GM19468 (cell line): ENCODE data around the gene ST6GALNAC6.

Source experiments
- ATAC-seq: cut with Tn5 transposase; IDR thresholded peaks from one replicate; pipeline ENCODE4 v1.9.1; 2021; ENCODE audit warnings: mild to moderate bottlenecking, moderate library complexity, moderate number of reproducible peaks; ENCODE audit not compliant: unreplicated experiment; ENCODE audit errors: extremely low read depth

ST6GALNAC6 gene, protein sequence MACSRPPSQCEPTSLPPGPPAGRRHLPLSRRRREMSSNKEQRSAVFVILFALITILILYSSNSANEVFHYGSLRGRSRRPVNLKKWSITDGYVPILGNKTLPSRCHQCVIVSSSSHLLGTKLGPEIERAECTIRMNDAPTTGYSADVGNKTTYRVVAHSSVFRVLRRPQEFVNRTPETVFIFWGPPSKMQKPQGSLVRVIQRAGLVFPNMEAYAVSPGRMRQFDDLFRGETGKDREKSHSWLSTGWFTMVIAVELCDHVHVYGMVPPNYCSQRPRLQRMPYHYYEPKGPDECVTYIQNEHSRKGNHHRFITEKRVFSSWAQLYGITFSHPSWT

DNA sequence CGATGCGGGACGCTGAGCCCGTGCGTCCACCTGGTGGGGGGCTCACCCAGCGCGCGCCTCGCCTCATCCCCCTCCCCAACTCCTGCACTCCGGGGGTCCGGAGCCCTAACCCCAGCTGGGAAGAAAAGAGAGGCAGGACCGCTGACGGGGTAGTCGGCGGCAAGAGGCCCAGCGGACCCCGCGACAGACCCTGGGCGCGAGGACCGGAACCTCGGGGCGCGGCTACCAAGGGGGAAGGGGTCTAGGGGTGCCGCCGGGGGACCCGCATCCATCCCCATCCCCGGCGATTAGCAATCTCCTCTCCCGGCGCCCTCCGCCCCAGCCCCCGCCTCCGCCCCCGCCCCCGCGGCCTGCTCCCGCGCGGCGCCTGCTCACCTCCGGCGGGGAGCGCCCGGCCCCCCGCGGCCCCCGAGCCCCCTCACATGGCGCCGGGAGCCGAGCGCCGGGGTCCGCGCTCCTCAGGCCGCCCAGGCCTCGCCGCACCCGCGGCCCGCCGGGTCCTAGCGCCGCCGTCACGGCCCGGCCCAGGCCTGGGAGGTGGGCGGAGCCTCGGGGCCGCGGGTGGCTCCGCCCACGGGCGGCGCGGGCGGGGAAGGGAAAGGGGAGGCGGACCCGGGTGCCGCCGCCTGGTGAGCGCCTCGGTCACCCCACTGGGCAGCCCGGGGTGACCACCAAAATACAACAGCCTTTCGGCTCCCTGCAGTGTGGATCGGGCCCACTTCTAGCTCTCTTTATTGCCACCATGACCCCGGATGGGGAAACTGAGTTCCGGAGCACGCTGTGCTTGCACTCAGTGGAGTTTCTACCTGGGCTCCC, at the start of gene ST6GALNAC6:
TSS of gene ST6GALNAC6 (minus strand) at position 476 of the 816 bp plus-strand sequence. CDS start 1,622 bp downstream, outside the sequence.
- no peak for ATAC-seq

DNA sequence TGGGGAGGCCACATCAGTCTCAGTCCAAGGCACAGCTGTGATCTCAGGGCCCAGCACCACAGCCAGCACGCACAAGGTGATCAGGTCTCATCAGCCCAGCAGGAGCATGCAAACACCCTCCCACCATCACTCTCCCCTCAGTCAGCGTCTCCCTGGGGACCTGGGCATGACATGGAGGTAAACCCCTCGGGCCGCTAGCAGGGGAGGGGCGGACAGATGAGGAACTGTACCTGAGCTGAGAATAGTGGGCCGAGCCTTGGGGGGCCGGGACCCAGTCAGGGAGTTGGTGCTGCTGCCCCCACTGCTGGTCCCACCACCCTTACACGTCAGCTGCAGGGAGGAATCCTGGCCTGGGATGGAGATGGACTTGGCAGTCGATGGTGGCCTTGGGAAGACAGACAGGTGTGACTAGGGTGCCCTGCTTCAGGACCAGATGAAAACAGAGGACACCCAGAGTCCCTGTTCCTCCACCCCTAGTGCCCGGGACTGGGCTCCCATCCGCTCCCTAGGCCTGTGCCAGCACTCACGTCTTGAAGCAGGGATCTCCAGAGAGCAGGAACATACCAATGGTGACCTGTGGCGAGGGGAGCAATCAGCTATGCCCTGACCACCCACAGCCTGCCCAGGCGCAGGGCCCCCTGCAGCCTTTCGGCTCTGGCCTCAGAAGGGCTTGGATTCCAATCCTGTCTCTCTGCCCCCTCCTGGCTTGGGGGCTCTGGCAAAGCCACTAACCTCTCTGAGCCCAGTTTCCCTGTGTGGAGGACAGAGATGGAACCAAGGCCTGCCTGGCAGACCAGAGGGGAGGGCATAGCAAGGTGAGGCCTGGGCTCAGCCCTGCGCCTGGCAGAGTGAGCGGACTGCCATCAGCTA, 48.7 kb upstream of the ST6GALNAC6 start:
- ATAC-seq: no peak

DNA sequence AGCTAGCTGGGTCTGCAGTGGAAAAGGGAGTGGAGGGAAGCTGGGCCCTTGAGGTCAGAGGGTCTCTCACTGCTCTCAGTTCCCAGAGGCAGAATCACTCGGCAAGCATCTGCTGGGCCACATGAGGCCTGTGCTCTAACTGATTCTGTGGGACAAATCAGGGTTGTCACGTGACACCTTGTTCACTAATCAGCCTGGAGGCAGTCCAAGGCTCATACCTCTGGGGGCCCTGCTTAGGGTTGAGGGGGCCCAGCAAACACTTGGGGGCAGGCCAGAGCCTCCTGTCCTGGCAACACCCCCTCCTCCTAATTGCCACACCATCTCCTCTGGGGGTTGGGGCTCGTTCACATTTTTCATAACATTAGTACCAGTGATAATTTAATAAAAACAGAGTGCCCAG, 47.3 kb upstream of the ST6GALNAC6 start:
- ATAC-seq: no peak

DNA sequence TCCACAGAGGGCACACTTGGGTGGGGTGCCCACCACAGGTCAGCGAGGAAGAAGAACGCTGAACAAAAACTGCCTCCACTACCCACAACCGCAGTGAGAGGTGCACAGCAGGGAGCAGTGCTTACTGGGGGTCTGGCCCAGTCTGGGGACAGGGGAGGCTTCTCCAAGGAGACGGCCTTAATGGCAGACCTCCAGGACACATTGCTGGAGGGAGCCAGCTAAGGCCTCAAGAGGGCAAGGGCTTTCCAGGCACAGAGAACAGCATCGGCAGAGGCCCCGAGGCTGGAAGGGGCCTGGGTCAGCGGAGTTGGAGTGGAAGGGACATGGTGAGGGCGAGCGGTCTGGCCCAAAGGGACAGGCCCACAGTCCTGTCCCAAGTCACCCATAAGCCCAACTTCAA, 46.5 kb upstream of the ST6GALNAC6 start:
- ATAC-seq: no peak

DNA sequence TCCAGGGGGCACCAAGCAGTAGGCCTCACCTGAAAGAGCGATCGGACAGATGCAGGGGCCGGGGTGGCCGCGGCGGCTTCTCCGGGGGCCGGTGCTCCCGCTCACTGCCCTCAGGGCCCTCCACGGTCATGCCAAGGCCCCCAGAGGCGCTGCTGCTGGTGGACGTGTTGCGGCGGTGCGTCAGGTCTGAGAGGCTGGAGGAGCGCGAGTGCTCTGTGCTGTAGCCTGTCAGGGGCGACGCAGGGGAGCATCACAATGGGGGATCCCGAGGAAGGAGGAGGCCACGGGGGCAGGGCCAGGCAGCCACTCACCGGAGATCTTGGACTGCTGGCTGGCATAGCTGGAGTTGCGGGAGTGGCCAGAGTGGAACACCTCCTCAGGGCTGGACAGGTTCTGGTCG, 45.9 kb upstream of the ST6GALNAC6 start:
- no peak for ATAC-seq

DNA sequence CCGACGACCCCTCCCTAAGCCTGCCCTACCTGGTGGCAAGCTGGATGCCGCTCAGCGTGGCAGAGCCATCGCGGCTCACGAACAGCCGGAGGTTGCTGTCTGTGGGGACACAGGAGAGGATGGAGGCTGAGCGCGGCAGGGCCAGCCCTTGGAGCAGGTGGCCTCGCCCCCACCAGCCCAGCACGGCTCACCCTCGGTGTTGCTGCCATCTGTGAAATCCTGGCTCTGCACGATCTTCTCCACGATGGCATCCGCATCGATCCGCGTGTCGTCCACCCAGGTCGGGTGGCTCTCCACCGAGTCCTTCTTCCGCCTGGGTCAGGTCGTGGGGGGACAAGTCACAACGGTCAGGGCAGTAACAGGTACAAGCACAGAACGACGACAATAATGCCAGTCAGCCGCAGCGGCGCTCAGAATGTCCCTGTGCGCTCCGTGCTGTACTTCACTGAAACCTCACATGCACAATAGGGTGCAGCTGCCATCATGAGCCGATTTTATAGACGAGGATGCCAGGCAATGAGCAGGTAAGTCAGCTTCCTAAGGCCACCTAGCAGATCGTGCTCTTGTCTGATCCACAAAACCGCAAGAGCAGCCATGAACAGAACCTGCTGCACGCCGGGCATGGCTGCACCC, 45.3 kb upstream of the ST6GALNAC6 start:
- no peak for ATAC-seq

DNA sequence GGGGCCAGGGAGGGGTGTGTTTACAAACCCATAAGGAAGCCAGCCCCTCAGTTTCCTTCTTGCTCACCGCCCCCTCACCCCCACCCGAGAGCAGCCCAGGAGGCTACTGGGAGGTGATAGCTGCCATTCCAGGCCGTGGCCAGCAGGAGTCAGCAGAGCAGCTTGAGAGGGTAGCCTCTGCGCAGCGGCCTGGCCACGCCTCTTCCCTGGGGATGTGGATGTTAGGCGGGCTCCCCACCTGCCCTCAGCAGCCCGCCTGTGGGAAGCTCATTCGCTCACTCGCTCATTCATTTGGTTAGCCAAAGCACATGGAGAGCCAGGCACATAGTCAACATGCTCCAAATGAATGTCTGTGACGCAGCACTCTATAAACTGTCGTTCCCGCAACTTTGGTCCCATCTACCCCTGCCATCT, 44.3 kb upstream of the ST6GALNAC6 start:
- no peak for ATAC-seq

DNA sequence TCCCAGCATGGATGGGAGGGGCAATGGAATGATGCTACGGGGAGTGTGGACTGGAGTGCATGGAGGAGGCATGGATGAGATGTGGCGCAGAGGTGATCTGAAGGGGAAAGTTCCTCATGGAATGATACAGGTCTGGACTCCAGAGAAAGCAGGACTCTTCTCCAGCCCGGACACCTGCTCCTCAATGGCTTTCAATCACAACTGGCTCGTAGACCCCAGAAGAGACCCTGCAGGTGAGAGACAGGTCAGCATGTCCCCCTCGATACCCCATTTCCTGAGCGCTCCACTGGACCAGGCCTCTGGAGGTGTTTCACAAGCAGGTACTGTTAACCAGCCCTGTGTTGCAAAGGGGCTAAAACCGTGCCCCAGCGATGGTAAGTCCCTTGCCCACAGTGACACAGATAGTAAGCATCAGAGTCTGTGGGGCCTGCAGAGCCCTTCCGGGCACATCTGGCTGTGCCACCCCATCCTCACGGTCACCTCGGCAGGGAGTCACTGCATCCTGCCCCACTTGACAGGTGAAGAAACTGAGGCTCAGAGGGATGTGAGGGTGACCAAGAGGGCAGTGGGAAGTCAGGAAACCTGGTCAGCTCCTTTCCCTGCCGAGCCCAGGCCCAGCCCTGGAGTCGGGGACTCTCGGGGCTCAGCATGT, 43.7 kb upstream of the ST6GALNAC6 start:
- ATAC-seq: no peak

DNA sequence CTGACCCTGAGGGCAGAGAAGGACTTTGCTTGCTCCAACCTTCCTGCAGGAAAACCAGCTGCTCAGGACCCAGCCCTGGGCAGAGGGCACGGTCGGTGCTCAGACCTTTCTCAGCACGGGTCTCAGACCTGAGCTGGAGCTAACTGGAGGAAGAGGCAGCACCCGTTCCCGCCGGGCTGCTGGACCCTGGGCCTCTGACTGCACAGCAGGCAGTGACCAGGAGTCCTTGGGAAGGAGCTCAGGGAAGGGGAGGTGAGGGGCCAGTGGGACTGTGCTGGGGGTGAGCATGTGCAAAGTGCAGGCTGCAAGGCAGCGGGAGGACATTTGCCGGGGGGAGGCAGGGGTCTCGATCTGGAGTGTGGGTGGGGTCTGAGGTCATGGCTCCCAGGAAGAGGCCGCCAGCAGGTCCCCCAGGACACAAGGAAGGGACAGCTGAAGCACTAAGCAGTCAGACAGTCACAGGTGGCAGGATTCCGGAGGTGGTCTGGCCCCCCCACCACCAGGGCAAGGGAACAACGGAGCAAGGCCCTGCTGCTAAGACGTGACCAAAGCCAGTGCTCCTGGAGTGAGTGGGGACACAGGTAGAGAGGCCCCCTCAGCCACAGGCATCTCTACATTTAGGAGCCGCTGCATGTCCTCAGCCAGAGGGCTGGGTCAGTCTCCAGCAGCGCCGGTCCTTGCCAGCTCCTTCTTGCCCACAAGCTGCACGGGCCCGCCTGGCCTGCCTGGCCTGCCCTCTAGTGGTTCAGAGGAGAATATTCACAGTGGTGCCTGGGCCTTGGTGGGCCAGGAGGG, 43.0 kb upstream of the ST6GALNAC6 start:
- ATAC-seq: no peak

DNA sequence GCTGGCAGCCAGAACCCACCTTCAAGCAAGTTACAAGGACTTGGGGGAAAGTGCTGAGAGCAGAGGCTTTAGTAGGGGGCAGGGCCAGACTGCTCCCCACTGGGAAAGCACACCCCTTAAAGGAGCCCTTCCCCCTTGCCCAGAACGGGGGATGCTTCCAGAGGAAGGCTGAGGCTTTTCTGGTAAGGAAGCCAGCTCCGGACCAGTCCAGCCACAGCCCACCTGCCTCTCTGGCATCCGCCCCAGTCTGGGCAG, 42.5 kb upstream of the ST6GALNAC6 start:
- no peak for ATAC-seq

DNA sequence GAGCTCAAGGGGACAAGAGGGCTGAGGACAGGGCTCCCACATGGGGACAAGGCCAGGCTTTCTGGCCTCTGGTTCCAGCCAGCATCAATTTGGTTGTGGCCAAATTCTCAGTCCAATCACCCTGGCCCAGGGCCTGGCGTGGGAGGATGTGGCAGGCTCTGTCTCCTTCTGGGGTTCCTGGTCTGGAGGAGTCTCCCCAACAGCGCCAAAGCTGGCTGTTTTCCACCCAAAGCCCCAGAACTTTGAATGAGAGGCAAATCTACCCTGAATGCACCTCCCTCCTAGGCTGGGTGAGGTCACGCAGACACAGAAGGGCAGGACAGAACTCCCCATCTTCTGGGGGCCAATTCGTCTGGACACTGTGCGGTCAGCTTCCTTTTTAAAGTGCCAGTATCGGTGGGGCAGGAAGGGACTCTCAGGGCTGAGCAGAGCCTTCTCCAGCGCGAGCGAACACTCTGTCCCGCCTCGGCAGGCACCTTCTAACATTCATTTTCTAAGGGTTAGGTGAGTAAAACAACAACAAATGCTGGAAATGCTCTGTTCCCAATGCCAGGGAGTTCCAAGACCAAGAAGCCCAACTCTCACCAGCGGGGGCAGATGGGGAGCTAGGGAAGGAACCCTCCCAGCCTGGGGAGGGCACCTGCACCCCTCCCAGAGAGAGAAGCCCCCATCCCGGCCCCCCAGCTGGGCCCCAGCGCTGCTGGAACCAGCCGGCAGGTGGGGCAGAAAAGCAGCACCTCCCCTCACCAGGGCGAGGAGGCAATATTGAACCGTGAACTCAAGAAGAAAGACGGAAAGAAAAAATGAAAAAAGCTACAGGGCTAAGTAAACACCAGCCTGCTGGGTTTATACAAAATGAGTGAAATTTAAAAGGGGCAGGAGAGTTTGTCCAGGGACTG, 41.9 kb upstream of the ST6GALNAC6 start:
- no peak for ATAC-seq

DNA sequence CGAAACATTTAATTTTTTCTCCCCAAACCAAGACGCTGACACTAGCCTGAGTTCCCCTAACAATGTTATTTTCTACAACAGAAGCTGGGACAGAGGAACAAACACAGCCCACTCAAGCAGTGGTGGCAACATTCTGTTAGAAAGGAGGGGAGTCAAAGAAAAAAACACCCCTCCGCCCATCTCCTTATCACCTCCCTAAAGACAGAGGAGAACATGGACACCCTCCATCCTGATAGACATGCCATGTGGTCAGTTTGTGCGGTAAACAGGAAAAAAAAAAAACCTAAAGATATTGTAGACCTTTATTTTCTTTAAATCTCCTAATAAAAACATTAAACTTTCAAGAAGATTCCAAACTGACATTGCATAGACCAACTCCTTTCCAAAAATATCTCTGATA, 41.2 kb upstream of the ST6GALNAC6 start:
- no peak for ATAC-seq

DNA sequence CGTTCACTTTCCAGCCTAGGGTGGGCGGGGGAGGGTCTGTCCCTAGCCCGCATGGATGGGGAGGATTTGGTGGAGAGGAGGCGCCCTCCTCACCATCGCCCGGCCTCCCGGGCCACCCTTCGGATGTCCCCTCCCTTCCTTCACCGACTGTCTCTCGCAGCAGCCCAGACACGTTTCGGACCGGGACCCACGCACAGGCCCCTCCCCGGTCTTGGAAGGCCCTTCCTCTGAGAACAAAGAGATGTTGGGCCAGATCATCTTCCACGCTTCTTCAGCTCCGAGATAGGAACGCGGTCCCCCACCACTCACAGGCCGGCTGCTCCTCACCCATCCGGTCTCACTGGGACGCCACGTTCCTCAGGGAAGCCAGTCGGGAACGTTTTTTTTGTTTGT, 38.9 kb upstream of the ST6GALNAC6 start:
- no peak for ATAC-seq

DNA sequence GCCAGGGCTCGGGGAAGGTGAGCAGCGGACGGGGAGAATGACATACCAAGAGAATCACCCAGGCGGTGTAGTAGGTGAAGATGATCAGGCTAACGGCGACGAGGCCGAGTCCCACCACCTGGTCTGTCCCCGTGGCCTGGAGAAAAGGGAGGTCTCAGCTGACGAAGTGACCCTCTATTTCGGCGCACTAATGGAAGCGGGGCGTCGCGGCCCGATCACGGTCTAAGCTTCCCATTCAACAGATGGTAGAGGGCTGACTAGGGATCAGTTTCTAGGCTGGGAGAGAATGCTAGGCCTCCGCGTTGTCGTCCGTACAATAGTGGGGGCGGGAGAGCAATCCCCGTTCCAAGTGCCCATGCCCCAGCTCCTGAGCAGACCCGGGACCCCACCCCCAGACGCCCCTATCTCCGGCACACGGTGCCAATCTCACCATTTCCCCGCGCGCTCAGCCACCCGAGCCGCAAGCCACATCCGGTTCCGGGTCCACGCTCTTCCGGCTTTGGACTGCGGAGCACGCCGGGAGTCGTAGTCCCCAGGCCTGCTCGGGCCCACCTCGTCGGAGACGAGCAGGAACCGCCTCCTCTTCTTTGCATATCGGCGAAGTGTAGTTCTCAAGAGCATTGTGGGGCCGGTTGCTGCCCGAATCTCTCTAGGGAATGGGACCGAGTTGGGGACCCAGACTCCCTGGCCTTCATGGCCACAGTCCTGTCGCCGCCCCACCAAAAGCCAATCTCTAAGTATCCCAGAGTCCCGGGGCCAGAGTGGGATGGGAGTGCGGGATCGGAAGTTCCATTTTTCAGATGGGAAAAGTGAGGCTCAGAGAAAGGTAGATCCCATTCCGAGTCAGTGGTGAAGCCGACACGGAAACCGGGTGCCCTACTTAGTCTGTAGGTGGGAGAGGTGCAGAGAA, 38.2 kb upstream of the ST6GALNAC6 start, which contains the start of gene DPM2:
TSS of gene DPM2 (minus strand) at position 467 of the 910 bp plus-strand sequence. CDS start at position 433, 34 bp downstream.
- peak; percentile 80 for ATAC-seq

DNA sequence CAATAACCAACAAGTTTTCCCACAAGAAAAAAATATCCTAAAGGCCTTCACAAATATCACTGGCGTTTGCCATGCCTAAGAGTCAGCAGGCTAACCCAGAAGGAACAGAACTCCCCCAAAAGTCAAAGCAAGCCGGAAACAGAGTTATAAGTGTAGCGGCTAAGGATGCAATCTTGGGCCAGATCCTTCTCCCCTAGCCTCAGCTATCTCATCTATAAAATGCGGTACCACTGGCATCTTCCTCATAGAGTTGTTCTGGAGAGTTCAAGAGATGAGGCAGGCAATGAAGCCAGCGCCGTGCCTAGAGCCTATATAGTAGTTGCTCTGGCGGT, 37.6 kb upstream of the ST6GALNAC6 start:
- ATAC-seq: no peak

DNA sequence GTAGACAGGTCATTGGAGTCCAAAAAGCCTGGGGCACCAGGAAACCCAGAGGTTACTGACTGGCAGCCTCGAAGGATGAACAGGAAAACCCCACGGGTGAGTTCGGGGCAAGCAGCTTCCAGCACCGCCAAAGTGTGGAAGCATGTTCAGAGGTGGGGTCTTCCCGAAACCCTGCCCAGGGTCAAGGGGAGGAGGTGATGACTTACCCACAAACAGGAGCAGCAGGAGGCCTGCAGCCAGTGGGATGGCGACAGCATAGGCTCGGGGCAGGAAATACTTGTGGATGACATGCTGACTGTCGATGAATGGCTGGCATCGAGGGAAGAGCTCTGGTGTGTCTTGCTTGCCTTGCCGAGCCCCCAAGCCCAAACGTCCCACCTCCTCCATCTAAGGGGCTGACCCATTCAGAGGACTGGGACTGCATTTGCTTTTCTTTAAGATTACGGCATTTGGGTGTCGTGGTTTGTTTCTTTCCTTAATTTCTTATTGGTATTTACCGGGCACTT, 37.0 kb upstream of the ST6GALNAC6 start:
- ATAC-seq: no peak

DNA sequence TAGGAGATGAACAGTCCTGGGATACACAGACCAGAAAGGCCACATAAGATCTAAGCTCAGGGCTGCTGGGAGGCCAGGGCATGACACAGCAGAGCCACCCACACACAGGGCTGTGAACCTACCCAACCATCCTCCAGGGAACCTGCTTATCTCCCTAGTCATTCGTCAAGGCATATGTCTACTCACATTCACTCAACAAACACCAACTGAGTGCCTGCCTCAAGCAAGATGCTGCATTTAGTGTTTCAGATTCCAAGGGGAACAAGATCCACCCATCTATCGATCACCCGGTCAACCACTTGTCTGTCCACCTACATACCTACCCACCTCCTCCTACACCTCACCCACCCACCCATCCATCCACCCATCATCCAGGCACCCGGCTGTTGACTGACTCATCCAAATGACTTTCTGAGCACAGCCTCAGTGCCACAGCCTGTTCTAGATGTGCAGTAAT, 36.4 kb upstream of the ST6GALNAC6 start:
- no peak for ATAC-seq
